Pancreas (tissue), 10 donors: ENCODE data around the gene EIF2S3. TPM values are rescaled to one million over a fixed set of nuclear protein-coding genes. Genes with fewer than 3 reads are reported as not detected.

Source experiments
- ATAC-seq, 4 donors: fragments of 200-7000 bp; cut with Tn5 transposase; one replicate each; pipeline versions ENCODE4 v1.8.0 to v1.9.1; 2020; ENCODE audit warnings: mild to moderate bottlenecking in 4 of 4, moderate library complexity in 4 of 4
- DNase-seq, 6 donors: peaks; one replicate each; pipeline ENCODE4 v3.0.0-alpha.2; 2020
- FAIRE-seq: peaks from 2 replicates; lab custom pipeline; 2012; peaks lifted over from hg19 to GRCh38; lab: Jason Lieb, UNC
- H3K27ac ChIP-seq, 4 donors: fragments of 200-600 bp; sonication (generic); 1 replicate in 3 of 4; 2 replicates in 1 of 4; pipeline versions ENCODE4 v1.5.0 to v1.8.0; 2020
- H3K27me3 ChIP-seq, 4 donors: fragments of 200-600 bp; one replicate each; pipeline ENCODE4 v1.8.0; 2021
- H3K36me3 ChIP-seq, 3 donors: fragments of 200-600 bp; sonication (generic) in 1 of 3; one replicate each; pipeline versions ENCODE4 v1.5.0 to v1.8.0; 2020 to 2021
- H3K4me1 ChIP-seq, 3 donors: fragments of 200-600 bp; one replicate each; pipeline ENCODE4 v1.8.0; 2021
- H3K4me3 ChIP-seq, 4 donors: fragments of 200-600 bp; sonication (generic) in 2 of 4; one replicate each; pipeline versions ENCODE4 v1.5.0 to v1.8.0; 2020 to 2021
- H3K9me3 ChIP-seq, 4 donors: fragments of 200-600 bp; one replicate each; pipeline ENCODE4 v1.8.0; 2021
- WGBS, 2 donors: extraction: QIAGEN DNeasy Blood & Tissue Kit; methylation state at CpG; one replicate each; pipeline ENCODE4 v1.1.7; 2013; 5-methylcytosine and 5-hydroxymethylcytosine counted together
- intact Hi-C, 3 donors: fragments of 100-400 bp; cut with DNase I; formaldehyde crosslinking; loops; one replicate each; pipeline versions ENCODE4 v1.11.1 to v1.14.2; 2022
- polyA plus RNA-seq, 2 donors: library from polyadenylated mRNA; stranded (reverse); fragments of 200-250 nt; gene quantifications; one replicate each; pipeline ENCODE4 v1.2.3, GENCODE V29; 2013
- total RNA-seq, 6 donors: library from RNA; stranded (reverse); fragmentation: NEBNext Ultra II Directional in 4 of 6; extraction: Animal tissue kit (Norgen Biotek cat#: 25700) in 4 of 6; gene quantifications; one replicate each; pipeline versions ENCODE4 v1.2.1 to v1.2.4, GENCODE V29; 2021 to 2023
- TF ChIP-seq, protein P1 (sequence below), 4 donors: fragments of 200-600 bp; sonication (generic) in 3 of 4; IDR thresholded peaks; one replicate each; pipeline versions ENCODE4 v1.5.0 to v1.8.0; 2021; ENCODE audit warnings: antibody characterized with exemption in 4 of 4
- donor health status: healthy with polysubstance abuse.
- donor health status: DM: no; HTN: no; CAD: no; lungs with moderate emphysema.
- donor health status: DM: no; HTN: no; CAD: no.
- donor health status: control.
- donor health status: control.
- donor health status: Bipolar disorder and iron deficiency.
- donor health status: DM: yes; HTN: yes; CAD: no.
- donor health status: DM: no; HTN: no; CAD: no.
- donor health status: DM: no; HTN: no; CAD: no.
- donor health status: DM: yes; HTN: yes; CAD: no.

EIF2S3 gene
- total RNA-seq (100 to 1,000 TPM in 4 of 6 donors, 10 to 100 TPM in 2; 84.4 to 139 (median 128) TPM), polyA plus RNA-seq (10 to 100 TPM; 40.0 to 52.9 TPM)

GRCh38 chrX:24054182-24055042 is at the start of gene EIF2S3:
TSS of gene EIF2S3 (plus strand) at chrX:24054956. CDS start at chrX:24054969, 13 bp downstream.
- intact Hi-C loops = no loop called here
- Histone ChIP-seq H3K4me1 (peaks cover 0 to 10% (median 0%) of the 10 kb centered on the region in 3 donors), H3K36me3 (peaks cover 0 to 20% (median 0%) of the 10 kb centered on the region in 3 donors), H3K9me3 (no peaks in the 10 kb centered on the region), H3K27me3 (no peaks in the 10 kb centered on the region), H3K27ac (peak within 1 kb of the TSS; percentile 89 to 94 (median 92)), H3K4me3 (peak within 1 kb of the TSS in 2 of 4 donors; percentile 62 to 95)
- peak; percentile 84 to 93 (median 92) for DNase-seq
- peak; percentile 98 for FAIRE-seq
- TF ChIP-seq, protein P1, sequence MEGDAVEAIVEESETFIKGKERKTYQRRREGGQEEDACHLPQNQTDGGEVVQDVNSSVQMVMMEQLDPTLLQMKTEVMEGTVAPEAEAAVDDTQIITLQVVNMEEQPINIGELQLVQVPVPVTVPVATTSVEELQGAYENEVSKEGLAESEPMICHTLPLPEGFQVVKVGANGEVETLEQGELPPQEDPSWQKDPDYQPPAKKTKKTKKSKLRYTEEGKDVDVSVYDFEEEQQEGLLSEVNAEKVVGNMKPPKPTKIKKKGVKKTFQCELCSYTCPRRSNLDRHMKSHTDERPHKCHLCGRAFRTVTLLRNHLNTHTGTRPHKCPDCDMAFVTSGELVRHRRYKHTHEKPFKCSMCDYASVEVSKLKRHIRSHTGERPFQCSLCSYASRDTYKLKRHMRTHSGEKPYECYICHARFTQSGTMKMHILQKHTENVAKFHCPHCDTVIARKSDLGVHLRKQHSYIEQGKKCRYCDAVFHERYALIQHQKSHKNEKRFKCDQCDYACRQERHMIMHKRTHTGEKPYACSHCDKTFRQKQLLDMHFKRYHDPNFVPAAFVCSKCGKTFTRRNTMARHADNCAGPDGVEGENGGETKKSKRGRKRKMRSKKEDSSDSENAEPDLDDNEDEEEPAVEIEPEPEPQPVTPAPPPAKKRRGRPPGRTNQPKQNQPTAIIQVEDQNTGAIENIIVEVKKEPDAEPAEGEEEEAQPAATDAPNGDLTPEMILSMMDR (IDR thresholded peaks at IDR 0.05) = peak; percentile 31 to 59 (median 36)
- peak; percentile 93 to 98 (median 96) for ATAC-seq
- 0 to 1% methylated on average over 57 of the region's 57 CpGs for WGBS, 2 donors

DNA sequence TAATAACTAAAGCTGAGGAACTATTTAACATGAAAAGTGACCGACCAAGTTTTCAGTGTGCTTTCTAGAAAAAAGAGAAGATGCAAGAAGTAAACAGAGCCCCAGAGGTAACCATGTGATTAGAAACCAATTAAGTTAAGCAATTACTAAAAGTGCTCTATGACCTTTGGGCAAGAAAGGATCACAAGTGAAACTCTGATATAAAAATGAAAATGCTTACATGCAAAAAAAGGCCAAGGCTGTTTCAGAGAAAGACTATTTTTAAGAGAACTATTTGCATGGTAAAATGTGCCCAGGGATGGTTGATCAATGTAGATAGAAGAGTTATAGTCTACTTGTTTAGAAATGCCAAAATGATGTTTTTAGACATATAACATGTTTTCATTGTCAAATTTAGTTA is 49.7 kb upstream of the EIF2S3 start:
- FAIRE-seq = no peak
- 47 to 74% methylated on average over 1 of the region's 1 CpG for WGBS, 2 donors

DNA sequence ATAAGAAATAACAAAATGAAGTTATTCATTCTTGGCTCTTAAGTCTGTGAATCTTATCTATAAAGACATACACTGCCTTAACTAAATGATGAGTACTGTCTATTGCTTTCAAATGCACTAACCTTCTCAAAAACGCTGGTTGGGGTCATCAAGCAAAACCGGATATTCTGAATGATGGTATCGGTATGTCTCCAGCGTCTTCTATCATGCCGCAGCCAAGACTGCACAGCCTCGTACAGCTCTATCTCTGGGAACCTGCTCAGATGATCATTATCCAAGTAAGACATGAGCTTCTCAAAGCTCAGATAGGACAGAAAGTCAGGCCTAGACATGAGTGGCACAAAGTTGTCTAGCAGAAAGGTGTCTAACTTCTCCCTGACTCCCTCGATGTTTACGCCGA is 48.9 kb upstream of the EIF2S3 start:
- Histone ChIP-seq H3K4me1 (no peaks in the 10 kb centered on the region), H3K27me3 (no peaks in the 10 kb centered on the region), H3K9me3 (no peaks in the 10 kb centered on the region), H3K36me3 (no peaks in the 10 kb centered on the region), H3K27ac (no peak overlapping the region), H3K4me3 (no peak overlapping the region)
- intact Hi-C loops = no loop called here
- WGBS, 2 donors = 79 to 85% methylated on average over 9 of the region's 9 CpGs
- no peak for FAIRE-seq
- TF ChIP-seq, protein P1 (IDR thresholded peaks at IDR 0.05) = no peak
- no peak for DNase-seq
- ATAC-seq = no peak

More for the DNA sequence above, 49.7 kb upstream of the EIF2S3 start:
- Histone ChIP-seq H3K9me3 (no peaks in the 10 kb centered on the region), H3K4me1 (no peaks in the 10 kb centered on the region), H3K4me3 (no peak overlapping the region), H3K36me3 (no peaks in the 10 kb centered on the region), H3K27ac (no peak overlapping the region), H3K27me3 (no peaks in the 10 kb centered on the region)
- DNase-seq (no peak), ATAC-seq (no peak)
- intact Hi-C loops = no loop called here
- TF ChIP-seq, protein P1 (IDR thresholded peaks at IDR 0.05) = no peak

DNA sequence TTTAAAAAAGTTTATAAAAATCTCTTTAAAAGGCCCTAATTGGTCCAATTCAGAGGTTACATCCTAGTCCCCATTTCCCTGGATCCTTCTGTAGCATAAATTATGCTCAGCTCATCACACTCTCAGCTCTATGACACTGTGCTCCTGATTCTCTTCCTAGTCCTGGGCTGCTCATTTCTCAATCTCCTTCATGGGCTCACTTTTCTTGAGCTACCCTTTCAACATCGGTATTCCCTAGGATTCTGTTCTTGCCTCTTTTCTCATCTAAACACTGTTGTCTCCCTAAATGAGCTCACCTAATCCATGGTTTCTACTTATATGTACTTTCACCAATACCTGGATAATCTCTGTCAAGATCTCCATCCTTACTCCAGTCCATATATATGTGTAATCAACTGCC is 42.5 kb upstream of the EIF2S3 start:
- WGBS, 2 donors = 88 to 95% methylated on average over 1 of the region's 1 CpG
- no peak overlapping the region for H3K27ac ChIP-seq
- no peaks in the 10 kb centered on the region for H3K4me1 ChIP-seq
- DNase-seq (no peak), ATAC-seq (no peak), FAIRE-seq (no peak)
- H3K27me3 ChIP-seq = no peaks in the 10 kb centered on the region
- H3K9me3 ChIP-seq = no peaks in the 10 kb centered on the region
- H3K4me3 ChIP-seq = no peak overlapping the region
- TF ChIP-seq, protein P1 (IDR thresholded peaks at IDR 0.05) = no peak
- no peaks in the 10 kb centered on the region for H3K36me3 ChIP-seq
- intact Hi-C loops = no loop called here
